HEK293T (cell line): ENCODE data around the gene PGBD5.

Experiments used
- ELF4 ChIP-seq: fragments of 450-650 bp; IDR thresholded peaks from 2 replicates; pipeline ENCODE4 v1.6.1; 2017; ENCODE audit warnings: antibody characterized with exemption
- PKNOX1 ChIP-seq: fragments of 450-650 bp; IDR thresholded peaks from 2 replicates; pipeline ENCODE4 v1.6.1; 2016
- SP1 ChIP-seq: fragments of 450-650 bp; IDR thresholded peaks from 2 replicates; pipeline ENCODE4 v1.6.1; 2017
- SUZ12 ChIP-seq: fragments of 450-650 bp; IDR thresholded peaks from 2 replicates; pipeline ENCODE4 v1.6.1; 2016; ENCODE audit warnings: mild to moderate bottlenecking

GRCh38 chr1:230356190-230356589 lies 69.9 kb downstream of the PGBD5 start:
- TF ChIP-seq SUZ12, result no peak
- no peak for TF ChIP-seq SP1
- no peak for TF ChIP-seq ELF4
- no peak for TF ChIP-seq PKNOX1
